Measurements from ENCODE around the gene CRCP.

DNA sequence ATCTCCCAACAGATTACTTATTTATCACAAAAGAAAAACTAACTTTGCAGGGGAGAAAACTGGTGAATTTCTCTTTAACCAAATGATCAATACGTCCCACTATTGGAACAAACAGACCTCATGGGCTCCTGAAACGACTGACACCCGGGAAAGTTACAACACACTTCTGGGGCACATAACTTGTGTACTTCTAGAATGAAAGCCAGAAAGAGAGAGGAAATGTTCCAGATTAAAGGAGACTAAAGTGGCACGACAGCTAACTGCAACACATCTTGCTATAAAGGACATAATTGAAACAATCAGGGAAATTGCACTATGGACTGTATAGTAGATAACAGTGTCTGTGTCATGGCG lies 75.8 kb downstream of the CRCP start:
- TF ChIP-seq, protein P1, sequence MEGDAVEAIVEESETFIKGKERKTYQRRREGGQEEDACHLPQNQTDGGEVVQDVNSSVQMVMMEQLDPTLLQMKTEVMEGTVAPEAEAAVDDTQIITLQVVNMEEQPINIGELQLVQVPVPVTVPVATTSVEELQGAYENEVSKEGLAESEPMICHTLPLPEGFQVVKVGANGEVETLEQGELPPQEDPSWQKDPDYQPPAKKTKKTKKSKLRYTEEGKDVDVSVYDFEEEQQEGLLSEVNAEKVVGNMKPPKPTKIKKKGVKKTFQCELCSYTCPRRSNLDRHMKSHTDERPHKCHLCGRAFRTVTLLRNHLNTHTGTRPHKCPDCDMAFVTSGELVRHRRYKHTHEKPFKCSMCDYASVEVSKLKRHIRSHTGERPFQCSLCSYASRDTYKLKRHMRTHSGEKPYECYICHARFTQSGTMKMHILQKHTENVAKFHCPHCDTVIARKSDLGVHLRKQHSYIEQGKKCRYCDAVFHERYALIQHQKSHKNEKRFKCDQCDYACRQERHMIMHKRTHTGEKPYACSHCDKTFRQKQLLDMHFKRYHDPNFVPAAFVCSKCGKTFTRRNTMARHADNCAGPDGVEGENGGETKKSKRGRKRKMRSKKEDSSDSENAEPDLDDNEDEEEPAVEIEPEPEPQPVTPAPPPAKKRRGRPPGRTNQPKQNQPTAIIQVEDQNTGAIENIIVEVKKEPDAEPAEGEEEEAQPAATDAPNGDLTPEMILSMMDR (IDR thresholded peaks at IDR 0.05): no peak
- no peak for TF ChIP-seq KDM1A (IDR thresholded peaks at IDR 0.05; ENCODE audit: low read depth)
- no peak for TF ChIP-seq CHD2 (IDR thresholded peaks at IDR 0.05; ENCODE audit: low read length, partially characterized antibody)
- TF ChIP-seq, protein P2, sequence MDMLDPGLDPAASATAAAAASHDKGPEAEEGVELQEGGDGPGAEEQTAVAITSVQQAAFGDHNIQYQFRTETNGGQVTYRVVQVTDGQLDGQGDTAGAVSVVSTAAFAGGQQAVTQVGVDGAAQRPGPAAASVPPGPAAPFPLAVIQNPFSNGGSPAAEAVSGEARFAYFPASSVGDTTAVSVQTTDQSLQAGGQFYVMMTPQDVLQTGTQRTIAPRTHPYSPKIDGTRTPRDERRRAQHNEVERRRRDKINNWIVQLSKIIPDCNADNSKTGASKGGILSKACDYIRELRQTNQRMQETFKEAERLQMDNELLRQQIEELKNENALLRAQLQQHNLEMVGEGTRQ (IDR thresholded peaks at IDR 0.05): no peak

Data from A549 (cell line).